ENCODE results near the gene NIF3L1. TPM values are rescaled to one million over a fixed set of nuclear protein-coding genes. Genes with fewer than 3 reads are reported as not detected.
A peak's percentile ranks its signal among the peaks of the same experiment; 100 is the strongest.
"Not testable (repeated sequence)": the region's sequence is repeated elsewhere in the genome, so short reads cannot be mapped to it uniquely, and the experiment has no call there.

NIF3L1 gene
- total RNA-seq, 1 donor from 2014 or later: 17.1 TPM

GRCh38 chr2:200864176-200865034, 24.8 kb upstream of the NIF3L1 start, which contains the start of gene CLK1:
CLK1 (minus strand) TSS chr2:200864658; CDS start chr2:200861862, 2,796 bp downstream.
- DNase-seq (ENCODE audit: missing footprints) (peak; percentile 99), ATAC-seq (peak; percentile 96)
- intact Hi-C loops (cut with DNase I): loop anchor here (2.0 to 5.0 kb wide), 3 partner anchors 24 to 152 kb away; partner anchors contain the start of genes BZW1, NIF3L1 and PPIL3

GRCh38 chr2:200869014-200869413, 20.2 kb upstream of the NIF3L1 start:
- ATAC-seq (no peak), DNase-seq (ENCODE audit: missing footprints) (no peak)
- intact Hi-C loops (cut with DNase I): no loop called here

- ATAC-seq (no peak), DNase-seq (ENCODE audit: missing footprints) (no peak)
- intact Hi-C loops (cut with DNase I): no loop called here
Observed at GRCh38 chr2:200871151-200871550, 18.0 kb upstream of the NIF3L1 start.

- ATAC-seq: no peak
- DNase-seq (ENCODE audit: missing footprints): no peak
- intact Hi-C loops (cut with DNase I): no loop called here
Observed at GRCh38 chr2:200873560-200873959, 15.6 kb upstream of the NIF3L1 start.

- peak; percentile 70 for ATAC-seq
- intact Hi-C loops (cut with DNase I): no loop called here
- no peak for DNase-seq (ENCODE audit: missing footprints)
Observed at GRCh38 chr2:200877443-200877842, 11.7 kb upstream of the NIF3L1 start.

- intact Hi-C loops (cut with DNase I): no loop called here
- ATAC-seq (no peak), DNase-seq (ENCODE audit: missing footprints) (no peak)
Observed at GRCh38 chr2:200878289-200878880, 10.8 kb upstream of the NIF3L1 start.

GRCh38 chr2:200881715-200882249, 7.4 kb upstream of the NIF3L1 start:
- intact Hi-C loops (cut with DNase I); DNase-seq (ENCODE audit: missing footprints); ATAC-seq: not testable (repeated sequence)

- DNase-seq (ENCODE audit: missing footprints) (no peak), ATAC-seq (no peak)
- intact Hi-C loops (cut with DNase I): no loop called here
Observed at GRCh38 chr2:200899482-200899881, 10.3 kb downstream of the NIF3L1 start.

- intact Hi-C loops (cut with DNase I): no loop called here
- DNase-seq (ENCODE audit: missing footprints) (no peak), ATAC-seq (peak; percentile 78)
Observed at GRCh38 chr2:200901459-200902072, 12.4 kb downstream of the NIF3L1 start.

GRCh38 chr2:200905618-200906296, 16.6 kb downstream of the NIF3L1 start:
- ATAC-seq (peak; percentile 72), DNase-seq (ENCODE audit: missing footprints) (peak; percentile 77)
- intact Hi-C loops (cut with DNase I): loop anchor here (1.0 to 2.0 kb wide), 2 partner anchors 164 to 271 kb away; no protein-coding TSS in a partner anchor

- intact Hi-C loops (cut with DNase I): no loop called here
- ATAC-seq (no peak), DNase-seq (ENCODE audit: missing footprints) (no peak)
Observed at GRCh38 chr2:200909958-200910357, 20.8 kb downstream of the NIF3L1 start.

GRCh38 chr2:200913654-200914053, 24.5 kb downstream of the NIF3L1 start:
- intact Hi-C loops (cut with DNase I): no loop called here
- ATAC-seq: no peak

GRCh38 chr2:200922439-200922838, 33.3 kb downstream of the NIF3L1 start:
- DNase-seq (ENCODE audit: missing footprints): no peak
- no peak for ATAC-seq
- intact Hi-C loops (cut with DNase I): no loop called here

More at GRCh38 chr2:200913654-200914053, 24.5 kb downstream of the NIF3L1 start:
- DNase-seq (ENCODE audit: missing footprints): no peak

- DNase-seq (ENCODE audit: missing footprints) (no peak), ATAC-seq (no peak)
- intact Hi-C loops (cut with DNase I): no loop called here
Observed at GRCh38 chr2:200929334-200930249, 40.4 kb downstream of the NIF3L1 start.

GRCh38 chr2:200930947-200931626, 41.9 kb downstream of the NIF3L1 start:
- intact Hi-C loops (cut with DNase I): no loop called here
- ATAC-seq: no peak

GRCh38 chr2:200939832-200940231, 50.7 kb downstream of the NIF3L1 start:
- DNase-seq (ENCODE audit: missing footprints) (no peak), ATAC-seq (no peak)
- intact Hi-C loops (cut with DNase I): no loop called here

More at GRCh38 chr2:200930947-200931626, 41.9 kb downstream of the NIF3L1 start:
- DNase-seq (ENCODE audit: missing footprints): no peak

GRCh38 chr2:200943527-200944105, 54.4 kb downstream of the NIF3L1 start:
- DNase-seq (ENCODE audit: missing footprints) (no peak), ATAC-seq (no peak)
- intact Hi-C loops (cut with DNase I): no loop called here
